Fibroblast of lung (primary cell): Measurements from ENCODE around the gene ARHGAP28. TPM values are rescaled to one million over a fixed set of nuclear protein-coding genes. Genes with fewer than 3 reads are reported as not detected.

ENCODE experiments used
- DNase-seq, 2 donors: peaks; one replicate each; pipeline versions ENCODE4 v3.0.0 to v3.0.0-alpha.2; 2010; ENCODE audit warnings: low read depth in 2 of 2
- H2AFZ ChIP-seq: 2 replicates; pipeline ENCODE4 v1.5.1; 2012; ENCODE audit warnings: low read length, control low read depth, inconsistent platforms
- H3K27ac ChIP-seq: 2 replicates; pipeline ENCODE4 v1.5.1; 2011; ENCODE audit warnings: low read length, control low read depth; ENCODE audit not compliant: insufficient read depth
- H3K27me3 ChIP-seq: 2 replicates; pipeline ENCODE4 v1.5.1; 2011; ENCODE audit warnings: mild to moderate bottlenecking, low read length; ENCODE audit not compliant: control insufficient read depth, insufficient read depth
- H3K36me3 ChIP-seq: 2 replicates; pipeline ENCODE4 v1.5.1; 2011; ENCODE audit warnings: low read length; ENCODE audit not compliant: control insufficient read depth, insufficient read depth
- H3K4me1 ChIP-seq: 2 replicates; pipeline ENCODE4 v1.5.1; 2011; ENCODE audit warnings: low read length; ENCODE audit not compliant: control insufficient read depth, insufficient read depth; ENCODE audit errors: extremely low read depth
- H3K4me2 ChIP-seq: 2 replicates; pipeline ENCODE4 v1.5.1; 2011; ENCODE audit warnings: low read length, control low read depth; ENCODE audit not compliant: insufficient read depth; ENCODE audit errors: extremely low read depth
- H3K4me3 ChIP-seq, 4 experiments: fragments of 200-600 bp in 1 of 4; sonication (generic) in 1 of 4; replicated peaks in 1 of 4; 2 replicates each; pipeline ENCODE4 v1.5.1; 2011 to 2016; ENCODE audit warnings: low read length in 4 of 4, low read depth in 3 of 4, mild to moderate bottlenecking in 3 of 4, control low read depth in 2 of 4, inconsistent platforms in 1 of 4, mixed read lengths in 1 of 4; ENCODE audit not compliant: insufficient read depth in 1 of 4; ENCODE audit errors: control extremely low read depth in 1 of 4
- H3K79me2 ChIP-seq: 2 replicates; pipeline ENCODE4 v1.5.1; 2012; ENCODE audit warnings: mild to moderate bottlenecking, low read length, inconsistent platforms; ENCODE audit not compliant: control insufficient read depth, insufficient read depth
- H3K9ac ChIP-seq: 2 replicates; pipeline ENCODE4 v1.5.1; 2011; ENCODE audit warnings: mild to moderate bottlenecking, low read length, control low read depth; ENCODE audit not compliant: insufficient read depth
- H3K9me3 ChIP-seq: 2 replicates; pipeline ENCODE4 v1.5.1; 2012; ENCODE audit warnings: low read depth, low read length; ENCODE audit not compliant: control insufficient read depth, insufficient read depth
- H4K20me1 ChIP-seq: 2 replicates; pipeline ENCODE4 v1.5.1; 2011; ENCODE audit warnings: low read length; ENCODE audit not compliant: control insufficient read depth, insufficient read depth; ENCODE audit errors: extremely low read depth
- EZH2 ChIP-seq: IDR thresholded peaks from 2 replicates; pipeline ENCODE4 v1.5.1; 2012; ENCODE audit warnings: low read length, control low read depth, mild to moderate bottlenecking; ENCODE audit errors: missing control alignments
- polyA plus RNA-seq, 2 donors: library from polyadenylated mRNA; depleted of rRNA in 1 of 2; stranded (reverse) in 1 of 2; unstranded in 1 of 2; fragments of >200 nt; gene quantifications; 2 replicates each; pipeline ENCODE4 v1.2.1, GENCODE V29; 2011 to 2012; ENCODE audit warnings: missing spikeins in 1 of 2
- total RNA-seq: library from RNA; depleted of rRNA; stranded (reverse); fragments of >200 nt; gene quantifications from 2 replicates; pipeline ENCODE4 v1.2.1, GENCODE V29; 2014
- TF ChIP-seq, protein P1 (sequence below), 2 donors: IDR thresholded peaks in 1 of 2; conservative IDR thresholded peaks in 1 of 2; 1 replicate in 1 of 2; 2 replicates in 1 of 2; pipeline ENCODE4 v1.5.1; 2011 to 2012; ENCODE audit warnings: low read length in 2 of 2, control low read depth in 1 of 2, inconsistent platforms in 1 of 2, low read depth in 1 of 2, mild to moderate bottlenecking in 1 of 2

The ARHGAP28 gene
- total and polyA plus RNA-seq, 2 donors (not counting 1 experiment from before 2014, with no cell fraction given) = 3.3 to 35.0 TPM

DNA sequence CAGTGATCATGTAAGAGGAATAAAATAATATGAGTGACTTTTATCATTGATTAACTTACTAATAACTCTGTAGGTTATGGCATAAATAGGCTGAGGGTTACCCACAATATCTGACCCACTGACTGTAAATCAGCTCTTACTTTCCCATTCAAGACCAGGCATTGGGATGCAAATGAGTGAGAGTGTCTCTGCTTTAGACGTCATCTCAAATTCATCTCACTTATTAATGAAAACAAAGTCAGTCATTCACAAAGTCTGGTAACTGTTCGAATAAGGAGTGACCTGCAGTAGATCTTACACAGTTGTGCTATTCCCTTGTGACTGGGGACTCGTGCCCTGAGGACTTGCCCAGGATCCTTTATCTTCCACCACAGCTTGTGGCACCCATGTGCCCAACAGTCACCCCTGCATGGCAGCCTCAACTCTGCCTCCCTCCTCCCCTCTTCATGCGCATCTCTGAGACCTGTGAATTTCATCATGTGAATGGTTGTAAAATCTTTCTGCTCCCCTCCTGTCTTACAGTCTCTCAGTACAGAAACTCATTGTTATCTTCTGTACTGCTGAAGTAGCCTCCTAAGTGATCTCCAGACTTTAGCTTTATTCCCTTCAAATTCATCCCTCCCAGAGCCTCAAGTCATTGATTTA lies 131.4 kb downstream of the ARHGAP28 start:
- H4K20me1 ChIP-seq = no peaks in the 10 kb centered on the region
- no peak overlapping the region for H3K4me3 ChIP-seq
- TF ChIP-seq, protein P1, sequence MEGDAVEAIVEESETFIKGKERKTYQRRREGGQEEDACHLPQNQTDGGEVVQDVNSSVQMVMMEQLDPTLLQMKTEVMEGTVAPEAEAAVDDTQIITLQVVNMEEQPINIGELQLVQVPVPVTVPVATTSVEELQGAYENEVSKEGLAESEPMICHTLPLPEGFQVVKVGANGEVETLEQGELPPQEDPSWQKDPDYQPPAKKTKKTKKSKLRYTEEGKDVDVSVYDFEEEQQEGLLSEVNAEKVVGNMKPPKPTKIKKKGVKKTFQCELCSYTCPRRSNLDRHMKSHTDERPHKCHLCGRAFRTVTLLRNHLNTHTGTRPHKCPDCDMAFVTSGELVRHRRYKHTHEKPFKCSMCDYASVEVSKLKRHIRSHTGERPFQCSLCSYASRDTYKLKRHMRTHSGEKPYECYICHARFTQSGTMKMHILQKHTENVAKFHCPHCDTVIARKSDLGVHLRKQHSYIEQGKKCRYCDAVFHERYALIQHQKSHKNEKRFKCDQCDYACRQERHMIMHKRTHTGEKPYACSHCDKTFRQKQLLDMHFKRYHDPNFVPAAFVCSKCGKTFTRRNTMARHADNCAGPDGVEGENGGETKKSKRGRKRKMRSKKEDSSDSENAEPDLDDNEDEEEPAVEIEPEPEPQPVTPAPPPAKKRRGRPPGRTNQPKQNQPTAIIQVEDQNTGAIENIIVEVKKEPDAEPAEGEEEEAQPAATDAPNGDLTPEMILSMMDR (conservative IDR thresholded peaks at IDR 0.05 in 1 of 2, IDR thresholded peaks at IDR 0.05 in 1 of 2; ENCODE audit: low read depth in 1 of 2, low read length in 2 of 2) = no peak
- no peak for TF ChIP-seq EZH2
- no peaks in the 10 kb centered on the region for H3K27me3 ChIP-seq
- no peaks in the 10 kb centered on the region for H3K4me1 ChIP-seq
- H3K27ac ChIP-seq = no peak overlapping the region
- no peak for DNase-seq
- no peaks in the 10 kb centered on the region for H3K36me3 ChIP-seq
- H3K9me3 ChIP-seq = no peaks in the 10 kb centered on the region
- H3K9ac ChIP-seq = no peak overlapping the region
- no peak overlapping the region for H3K4me2 ChIP-seq
- H3K79me2 ChIP-seq = no peaks in the 10 kb centered on the region
- H2AFZ ChIP-seq = no peak overlapping the region

DNA sequence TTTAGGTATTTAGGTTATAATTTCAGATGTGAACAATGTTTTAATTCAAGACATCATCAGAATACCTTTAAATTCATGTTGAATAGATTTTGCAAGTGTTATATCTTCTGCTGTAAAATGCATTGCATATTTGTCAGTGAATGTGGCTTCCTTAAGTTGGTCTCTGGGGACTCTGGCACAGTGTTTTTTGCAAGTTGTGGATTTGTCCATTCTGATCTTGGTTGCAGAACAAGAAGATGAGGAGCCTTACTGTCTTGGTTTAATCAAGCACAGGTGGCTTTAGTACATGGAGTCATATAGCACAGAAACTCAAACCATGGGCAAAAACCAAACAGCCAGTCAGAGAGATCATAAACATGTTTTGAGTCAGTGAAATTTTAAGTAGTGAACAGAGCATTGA lies 135.7 kb downstream of the ARHGAP28 start:
- H3K79me2 ChIP-seq = no peaks in the 10 kb centered on the region
- H3K4me3 ChIP-seq = no peak overlapping the region
- H4K20me1 ChIP-seq = no peaks in the 10 kb centered on the region
- H3K4me2 ChIP-seq = no peak overlapping the region
- no peak for TF ChIP-seq EZH2
- TF ChIP-seq, protein P1 (conservative IDR thresholded peaks at IDR 0.05 in 1 of 2, IDR thresholded peaks at IDR 0.05 in 1 of 2; ENCODE audit: low read depth in 1 of 2, low read length in 2 of 2) = no peak
- H2AFZ ChIP-seq = no peak overlapping the region
- H3K9me3 ChIP-seq = no peaks in the 10 kb centered on the region
- H3K36me3 ChIP-seq = no peaks in the 10 kb centered on the region
- H3K9ac ChIP-seq = no peak overlapping the region
- no peak overlapping the region for H3K27ac ChIP-seq
- DNase-seq = no peak
- H3K27me3 ChIP-seq = no peaks in the 10 kb centered on the region
- H3K4me1 ChIP-seq = no peaks in the 10 kb centered on the region

DNA sequence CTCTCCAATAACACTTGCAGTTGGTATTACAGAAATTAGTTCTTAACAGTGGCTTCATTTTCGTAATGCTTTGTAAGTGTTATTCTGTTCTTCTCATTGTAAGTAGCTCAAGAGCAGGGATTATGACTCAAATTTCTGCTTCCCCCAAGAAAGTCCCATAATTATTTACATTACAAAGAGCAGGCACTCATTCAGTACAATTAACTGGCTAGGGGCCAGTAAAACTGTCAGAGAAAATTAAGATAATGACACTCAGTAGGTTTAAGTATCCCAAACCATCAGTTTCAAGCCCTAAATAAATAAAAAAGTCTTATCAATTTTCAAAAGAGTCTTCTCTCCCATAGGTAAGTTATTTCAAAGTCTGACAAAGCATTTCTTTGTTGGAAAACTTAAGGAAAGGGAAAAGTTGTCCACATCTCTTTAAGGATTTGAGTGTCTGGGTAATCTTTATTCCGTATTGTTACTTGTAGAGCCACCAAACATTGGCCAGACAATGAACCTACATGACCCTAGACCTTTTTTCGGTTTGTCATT lies 137.1 kb downstream of the ARHGAP28 start:
- H3K27ac ChIP-seq = no peak overlapping the region
- H3K36me3 ChIP-seq = no peaks in the 10 kb centered on the region
- no peaks in the 10 kb centered on the region for H3K9me3 ChIP-seq
- DNase-seq = no peak
- H3K79me2 ChIP-seq = no peaks in the 10 kb centered on the region
- no peak overlapping the region for H3K4me3 ChIP-seq
- no peak for TF ChIP-seq EZH2
- TF ChIP-seq, protein P1 (conservative IDR thresholded peaks at IDR 0.05 in 1 of 2, IDR thresholded peaks at IDR 0.05 in 1 of 2; ENCODE audit: low read depth in 1 of 2, low read length in 2 of 2) = no peak
- H3K4me1 ChIP-seq = no peaks in the 10 kb centered on the region
- no peak overlapping the region for H2AFZ ChIP-seq
- H3K4me2 ChIP-seq = no peak overlapping the region
- H3K27me3 ChIP-seq = no peaks in the 10 kb centered on the region
- H3K9ac ChIP-seq = no peak overlapping the region
- no peaks in the 10 kb centered on the region for H4K20me1 ChIP-seq
